Adrenal gland (tissue), 5 donors: ENCODE data around the gene PPP2R5C.

Experiments
- POLR2A ChIP-seq, 2 donors: fragments of 450-650 bp; IDR thresholded peaks; one replicate each; pipeline ENCODE4 v1.6.1; 2017; ENCODE audit warnings: antibody characterized with exemption in 2 of 2, mild to moderate bottlenecking in 2 of 2, moderate library complexity in 1 of 2
- TF ChIP-seq, protein P1 (sequence below), 6 experiments: fragments of 450-650 bp in 4 of 6; fragments of 200-600 bp in 2 of 6; sonication (generic) in 1 of 6; IDR thresholded peaks; 1 replicate in 5 of 6; 2 replicates in 1 of 6; pipeline versions ENCODE4 v1.5.1 to v1.8.0; 2016 to 2021; ENCODE audit warnings: antibody characterized with exemption in 6 of 6, mild to moderate bottlenecking in 2 of 6, moderate library complexity in 1 of 6
- donor health status: DM: no; HTN: no; CAD: no.

GRCh38 chr14:101740981-101741380, 20.5 kb upstream of the PPP2R5C start:
- TF ChIP-seq, protein P1, sequence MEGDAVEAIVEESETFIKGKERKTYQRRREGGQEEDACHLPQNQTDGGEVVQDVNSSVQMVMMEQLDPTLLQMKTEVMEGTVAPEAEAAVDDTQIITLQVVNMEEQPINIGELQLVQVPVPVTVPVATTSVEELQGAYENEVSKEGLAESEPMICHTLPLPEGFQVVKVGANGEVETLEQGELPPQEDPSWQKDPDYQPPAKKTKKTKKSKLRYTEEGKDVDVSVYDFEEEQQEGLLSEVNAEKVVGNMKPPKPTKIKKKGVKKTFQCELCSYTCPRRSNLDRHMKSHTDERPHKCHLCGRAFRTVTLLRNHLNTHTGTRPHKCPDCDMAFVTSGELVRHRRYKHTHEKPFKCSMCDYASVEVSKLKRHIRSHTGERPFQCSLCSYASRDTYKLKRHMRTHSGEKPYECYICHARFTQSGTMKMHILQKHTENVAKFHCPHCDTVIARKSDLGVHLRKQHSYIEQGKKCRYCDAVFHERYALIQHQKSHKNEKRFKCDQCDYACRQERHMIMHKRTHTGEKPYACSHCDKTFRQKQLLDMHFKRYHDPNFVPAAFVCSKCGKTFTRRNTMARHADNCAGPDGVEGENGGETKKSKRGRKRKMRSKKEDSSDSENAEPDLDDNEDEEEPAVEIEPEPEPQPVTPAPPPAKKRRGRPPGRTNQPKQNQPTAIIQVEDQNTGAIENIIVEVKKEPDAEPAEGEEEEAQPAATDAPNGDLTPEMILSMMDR (IDR thresholded peaks at IDR 0.05), result no peak
- TF ChIP-seq POLR2A (IDR thresholded peaks at IDR 0.05), result no peak
